ENCODE measurements around the gene ZMYND15. TPM values are rescaled to one million over a fixed set of nuclear protein-coding genes. Genes with fewer than 3 reads are reported as not detected.

Gene ZMYND15
- total and polyA plus RNA-seq, 2 of the 13 experiments (the other 11 are each of a cell fraction or from before 2014, with no cell fraction given) = 0.24 to 2.7 TPM

- TF ChIP-seq PATZ1 (CRISPR knock-in tag; IDR thresholded peaks at IDR 0.05) (peak; percentile 88), LCORL (IDR thresholded peaks at IDR 0.05) (no peak), LCORL (CRISPR knock-in tag; IDR thresholded peaks at IDR 0.05) (peak; percentile 84), PBX2 (CRISPR knock-in tag; IDR thresholded peaks at IDR 0.05) (no peak), SRY (CRISPR knock-in tag; IDR thresholded peaks at IDR 0.05) (no peak), ARNTL (CRISPR knock-in tag; IDR thresholded peaks at IDR 0.05) (peak; percentile 65), ZNF263 (CRISPR knock-in tag; IDR thresholded peaks at IDR 0.05) (no peak; the same call in 1 of the 2 replicates), ZNF3 (CRISPR knock-in tag; IDR thresholded peaks at IDR 0.05) (no peak), ZKSCAN8 (CRISPR knock-in tag; IDR thresholded peaks at IDR 0.05; ENCODE audit: borderline replicate concordance) (no peak), ZNF512B (CRISPR knock-in tag; IDR thresholded peaks at IDR 0.05; ENCODE audit: borderline replicate concordance) (0 out of 2 replicates have a peak, but pooled peaks have one; percentile 31), MED1 (CRISPR knock-in tag; IDR thresholded peaks at IDR 0.05) (no peak), KLF11 (CRISPR knock-in tag; IDR thresholded peaks at IDR 0.05) (no peak), SRSF4 (IDR thresholded peaks at IDR 0.05; ENCODE audit: low read depth, low read length, poor library complexity, severe bottlenecking) (no peak), SP5 (CRISPR knock-in tag; IDR thresholded peaks at IDR 0.05; ENCODE audit: borderline replicate concordance, low read depth) (peak; percentile 76; the same call in 1 of the 2 replicates), ZNF253 (CRISPR knock-in tag; IDR thresholded peaks at IDR 0.05; ENCODE audit: borderline replicate concordance) (no peak), EEA1 (CRISPR knock-in tag; IDR thresholded peaks at IDR 0.05; ENCODE audit: borderline replicate concordance) (no peak), UBTF (CRISPR knock-in tag; IDR thresholded peaks at IDR 0.05) (peak; percentile 46), ZBTB46 (CRISPR knock-in tag; IDR thresholded peaks at IDR 0.05; ENCODE audit: borderline replicate concordance) (no peak)
These were observed 29.6 kb upstream of the ZMYND15 start, which contains the start of gene ARRB2 (continued) for GRCh38 chr17:4709794-4710692.
